Measurements from ENCODE around the gene CHRDL2.

CHRDL2 gene

GRCh38 chr11:74684661-74685060 is 46.6 kb downstream of the CHRDL2 start:
- ATAC-seq, result no peak

- ATAC-seq, result no peak
Measured at GRCh38 chr11:74683941-74684481, 47.2 kb downstream of the CHRDL2 start.

- ATAC-seq, result no peak
Measured at GRCh38 chr11:74683279-74683871, 47.9 kb downstream of the CHRDL2 start.

- ATAC-seq, result no peak
Measured at GRCh38 chr11:74682731-74683278, 48.4 kb downstream of the CHRDL2 start.

GRCh38 chr11:74681686-74682651 is 49.3 kb downstream of the CHRDL2 start:
- no peak for ATAC-seq

- no peak for ATAC-seq
Measured at GRCh38 chr11:74680703-74681531, 50.3 kb downstream of the CHRDL2 start.

- no peak for ATAC-seq
Measured at GRCh38 chr11:74680035-74680671, 51.1 kb downstream of the CHRDL2 start.

GRCh38 chr11:74679513-74679865 is 51.7 kb downstream of the CHRDL2 start:
- no peak for ATAC-seq

- ATAC-seq, result no peak
Measured at GRCh38 chr11:74678591-74679512, 52.4 kb downstream of the CHRDL2 start.

- ATAC-seq, result no peak
Measured at GRCh38 chr11:74678041-74678440, 53.2 kb downstream of the CHRDL2 start.

GRCh38 chr11:74677131-74677530 is 54.1 kb downstream of the CHRDL2 start:
- ATAC-seq, result no peak

GRCh38 chr11:74676596-74676995 is 54.6 kb downstream of the CHRDL2 start:
- ATAC-seq, result no peak

GRCh38 chr11:74675761-74676160 is 55.5 kb downstream of the CHRDL2 start:
- ATAC-seq, result no peak

- no peak for ATAC-seq
Measured at GRCh38 chr11:74673693-74674360, 57.4 kb downstream of the CHRDL2 start.

GRCh38 chr11:74672956-74673692 is 58.1 kb downstream of the CHRDL2 start:
- ATAC-seq, result no peak

GRCh38 chr11:74672332-74672955 is 58.8 kb downstream of the CHRDL2 start:
- no peak for ATAC-seq

GRCh38 chr11:74671520-74672196 is 59.6 kb downstream of the CHRDL2 start:
- ATAC-seq, result no peak

GRCh38 chr11:74670171-74670570 is 61.1 kb downstream of the CHRDL2 start:
- no peak for ATAC-seq

Measured in activated CD4-positive, CD25-positive, alpha-beta regulatory T cell treated with anti-CD3 and anti-CD28 coated beads, Interleukin-2, amount 50 U/mL, for 24 hours (primary cell).